HG02885 (cell line): ENCODE measurements around the gene AJM1.
"Not testable (repeated sequence)": the region's sequence is repeated elsewhere in the genome, so short reads cannot be mapped to it uniquely, and the experiment has no call there.

Source experiments
- ATAC-seq: cut with Tn5 transposase; IDR thresholded peaks from one replicate; pipeline ENCODE4 v1.9.1; 2021; ENCODE audit warnings: mild to moderate bottlenecking; ENCODE audit not compliant: unreplicated experiment, poor library complexity

AJM1 gene

GRCh38 chr9:136843159-136843800, 1.0 kb downstream of the AJM1 start:
- not testable (repeated sequence) for ATAC-seq

GRCh38 chr9:136843801-136844740, 1.8 kb downstream of the AJM1 start:
- not testable (repeated sequence) for ATAC-seq

GRCh38 chr9:136844761-136845464, 2.6 kb downstream of the AJM1 start:
- ATAC-seq: no peak

GRCh38 chr9:136845465-136846260, 3.4 kb downstream of the AJM1 start:
- no peak for ATAC-seq

GRCh38 chr9:136846376-136847087, 4.3 kb downstream of the AJM1 start:
- no peak for ATAC-seq

- ATAC-seq: no peak
Measured at GRCh38 chr9:136847088-136847825, 5.0 kb downstream of the AJM1 start.

- ATAC-seq: peak; percentile 20
Measured at GRCh38 chr9:136847826-136848392, 5.6 kb downstream of the AJM1 start.

GRCh38 chr9:136848393-136849037, 6.2 kb downstream of the AJM1 start:
- ATAC-seq: no peak

GRCh38 chr9:136849038-136849959, 7.0 kb downstream of the AJM1 start, which contains the start of gene PHPT1:
TSS of gene PHPT1 (plus strand) at chr9:136849409. CDS start at chr9:136849431, 22 bp downstream.
- peak; percentile 82 for ATAC-seq

GRCh38 chr9:136849960-136850865, 7.9 kb downstream of the AJM1 start:
- no peak for ATAC-seq

- ATAC-seq: no peak
Measured at GRCh38 chr9:136850866-136851775, 8.8 kb downstream of the AJM1 start.

- ATAC-seq: no peak
Measured at GRCh38 chr9:136851941-136852663, 9.8 kb downstream of the AJM1 start, which contains the start of gene MAMDC4. TSS of gene MAMDC4 (plus strand) at chr9:136852346. CDS start at chr9:136852417, 71 bp downstream.

- no peak for ATAC-seq
Measured at GRCh38 chr9:136852664-136853595, 10.7 kb downstream of the AJM1 start.
